GM18511 (cell line): ENCODE measurements around the gene DENND1A.
"Not testable (repeated sequence)": the region's sequence is repeated elsewhere in the genome, so short reads cannot be mapped to it uniquely, and the experiment has no call there.

ENCODE experiments used
- ATAC-seq: cut with Tn5 transposase; IDR thresholded peaks from one replicate; pipeline ENCODE4 v1.9.1; 2021; ENCODE audit warnings: mild to moderate bottlenecking, moderate library complexity; ENCODE audit not compliant: unreplicated experiment

DENND1A gene

GRCh38 chr9:123929870-123930831 lies at the start of gene DENND1A:
Gene DENND1A, minus strand, starts transcription at chr9:123930126. Its CDS starts 221 bp downstream, at chr9:123929905.
- ATAC-seq, result peak; percentile 75

GRCh38 chr9:123978981-123979380 lies 49.1 kb upstream of the DENND1A start:
- ATAC-seq, result no peak

- ATAC-seq, result not testable (repeated sequence)
These were observed 46.7 kb upstream of the DENND1A start for GRCh38 chr9:123976579-123976978.

- no peak for ATAC-seq
These were observed 45.9 kb upstream of the DENND1A start for GRCh38 chr9:123975871-123976270.

- no peak for ATAC-seq
These were observed 44.5 kb upstream of the DENND1A start for GRCh38 chr9:123974471-123974870.

- no peak for ATAC-seq
These were observed 43.8 kb upstream of the DENND1A start for GRCh38 chr9:123973590-123974223.

GRCh38 chr9:123972618-123973017 lies 42.7 kb upstream of the DENND1A start:
- ATAC-seq, result no peak

GRCh38 chr9:123967323-123967722 lies 37.4 kb upstream of the DENND1A start:
- no peak for ATAC-seq

GRCh38 chr9:123965801-123966686 lies 36.1 kb upstream of the DENND1A start:
- ATAC-seq, result no peak

- no peak for ATAC-seq
These were observed 34.8 kb upstream of the DENND1A start for GRCh38 chr9:123964761-123965160.

GRCh38 chr9:123960965-123961364 lies 31.0 kb upstream of the DENND1A start:
- ATAC-seq, result no peak

- ATAC-seq, result no peak
These were observed 30.4 kb upstream of the DENND1A start for GRCh38 chr9:123960366-123960765.

GRCh38 chr9:123959787-123960186 lies 29.9 kb upstream of the DENND1A start:
- ATAC-seq, result no peak

GRCh38 chr9:123957731-123958130 lies 27.8 kb upstream of the DENND1A start:
- ATAC-seq, result no peak

- ATAC-seq, result no peak
These were observed 27.3 kb upstream of the DENND1A start for GRCh38 chr9:123957168-123957721.

- no peak for ATAC-seq
These were observed 25.7 kb upstream of the DENND1A start for GRCh38 chr9:123955637-123956036.

- no peak for ATAC-seq
These were observed 24.8 kb upstream of the DENND1A start for GRCh38 chr9:123954518-123955280.

GRCh38 chr9:123952641-123953495 lies 22.9 kb upstream of the DENND1A start:
- no peak for ATAC-seq

- no peak for ATAC-seq
These were observed 18.4 kb upstream of the DENND1A start for GRCh38 chr9:123948286-123948685.
